Aorta (tissue), 5 donors: ENCODE measurements around the gene INS. TPM values are rescaled to one million over a fixed set of nuclear protein-coding genes. Genes with fewer than 3 reads are reported as not detected.
"Not testable (repeated sequence)": the region's sequence is repeated elsewhere in the genome, so short reads cannot be mapped to it uniquely, and the experiment has no call there.

Experiments used
- ATAC-seq: fragments of 200-7000 bp; cut with Tn5 transposase; one replicate; pipeline ENCODE4 v1.9.1; 2022; ENCODE audit warnings: moderate library complexity; ENCODE audit not compliant: low FRiP score
- DNase-seq, 2 donors: peaks; one replicate each; pipeline ENCODE4 v3.0.0-alpha.2; 2020
- H3K27ac ChIP-seq, 2 donors: one replicate each; pipeline ENCODE4 v1.5.1; 2013; ENCODE audit warnings: low read length in 2 of 2, mild to moderate bottlenecking in 2 of 2, moderate library complexity in 2 of 2, control low read depth in 1 of 2, inconsistent platforms in 1 of 2, low read depth in 1 of 2
- H3K27me3 ChIP-seq, 2 donors: one replicate each; pipeline ENCODE4 v1.6.1; 2013; ENCODE audit warnings: control low read depth in 1 of 2, low read length in 1 of 2, mild to moderate bottlenecking in 1 of 2, moderate library complexity in 1 of 2; ENCODE audit not compliant: insufficient read depth in 2 of 2, control insufficient read depth in 1 of 2
- H3K36me3 ChIP-seq, 2 donors: one replicate each; pipeline ENCODE4 v1.6.1; 2013; ENCODE audit warnings: control low read depth in 1 of 2, low read length in 1 of 2, mild to moderate bottlenecking in 1 of 2; ENCODE audit not compliant: insufficient read depth in 2 of 2, control insufficient read depth in 1 of 2
- H3K4me1 ChIP-seq, 2 donors: one replicate each; pipeline ENCODE4 v1.6.1; 2013; ENCODE audit warnings: low read length in 2 of 2, control low read depth in 1 of 2, mild to moderate bottlenecking in 1 of 2, moderate library complexity in 1 of 2; ENCODE audit not compliant: insufficient read depth in 2 of 2, control insufficient read depth in 1 of 2
- H3K4me3 ChIP-seq, 2 donors: one replicate each; pipeline ENCODE4 v1.5.1; 2013; ENCODE audit warnings: low read length in 2 of 2, control low read depth in 1 of 2, mild to moderate bottlenecking in 1 of 2
- H3K9me3 ChIP-seq: one replicate; pipeline ENCODE4 v1.6.1; 2013; ENCODE audit warnings: mild to moderate bottlenecking, low read length; ENCODE audit not compliant: control insufficient read depth
- WGBS, 2 donors: extraction: QIAGEN DNeasy Blood & Tissue Kit; methylation state at CpG; one replicate each; pipeline ENCODE4 v1.1.7; 2013; 5-methylcytosine and 5-hydroxymethylcytosine counted together
- intact Hi-C, 2 donors: fragments of 100-400 bp; cut with DNase I; formaldehyde crosslinking; loops; one replicate each; pipeline versions ENCODE4 v1.14.2 to v1.15.0; 2022
- polyA plus RNA-seq, 2 donors: library from polyadenylated mRNA; stranded (reverse); fragments of 200-250 nt; gene quantifications; one replicate each; pipeline ENCODE4 v1.2.3, GENCODE V29; 2013
- total RNA-seq, 2 donors: library from RNA; stranded (reverse); fragmentation: NEBNext Ultra II Directional; extraction: Animal tissue kit (Norgen Biotek cat#: 25700); gene quantifications; one replicate each; pipeline ENCODE4 v1.2.1, GENCODE V29; 2021
- donor health status: healthy with polysubstance abuse.
- donor health status: Bipolar disorder and iron deficiency.
- donor health status: DM: no; HTN: no; CAD: no.
- donor health status: DM: no; HTN: no; CAD: no.
- donor health status: DM: yes; HTN: yes; CAD: no.

INS gene
- total and polyA plus RNA-seq, 4 donors: 1.9 to 18.8 (median 9.6) TPM

DNA sequence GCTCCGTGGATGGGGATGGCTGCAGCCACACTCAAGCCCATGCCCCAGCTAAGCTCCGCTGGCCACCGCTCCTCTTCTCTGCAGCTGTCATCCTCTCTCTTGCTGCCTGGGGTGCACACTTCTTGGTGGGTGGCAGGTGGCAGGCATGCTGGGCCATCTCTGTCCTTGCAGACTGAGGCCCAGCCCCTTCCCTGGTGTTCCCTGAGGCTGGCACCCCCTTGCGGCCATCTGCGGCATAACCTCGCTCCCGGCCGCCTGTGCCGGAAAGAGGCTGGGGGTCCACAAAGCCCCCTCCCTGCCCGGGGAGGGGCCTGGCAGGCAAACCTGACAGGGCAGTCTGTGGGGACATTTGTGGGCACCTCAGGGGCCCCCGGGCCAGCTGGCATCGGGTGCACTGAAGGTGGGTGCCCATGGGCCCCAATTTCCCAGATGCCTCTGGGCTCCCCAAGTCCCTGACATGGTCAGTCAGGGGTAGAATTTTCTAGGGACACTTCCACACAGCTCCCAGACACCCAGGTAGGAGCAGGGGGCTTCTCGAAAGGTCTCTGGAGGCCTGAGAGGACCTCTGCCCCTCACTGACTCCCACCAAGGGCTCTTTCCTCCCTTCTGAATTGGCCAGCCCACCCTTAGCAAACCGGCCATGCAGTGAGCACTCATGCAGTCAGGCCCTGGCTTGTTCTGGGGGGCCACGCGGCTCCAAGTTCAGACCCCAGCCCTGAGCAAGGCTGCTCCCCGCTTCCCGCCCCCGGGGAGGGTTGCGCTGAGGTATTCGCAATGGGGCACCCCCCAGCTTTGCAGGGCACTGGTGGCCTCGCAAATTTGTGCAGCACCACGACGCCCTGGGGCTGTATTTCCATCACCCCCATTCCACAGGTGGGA, 34.1 kb upstream of the INS start:
- intact Hi-C loops: loop anchor here in 1 of 2 donors (5.0 kb wide), 1 partner anchor 107 kb away; the partner anchor contains the start of genes C11orf21 and TSPAN32
- 53 to 61% methylated on average over 22 to 24 of the region's 24 CpGs for WGBS, 2 donors
- H3K9me3 ChIP-seq: no peaks in the 10 kb centered on the region
- H3K4me1 ChIP-seq: no peaks in the 10 kb centered on the region
- H3K4me3 ChIP-seq: no peak overlapping the region
- no peak overlapping the region for H3K27ac ChIP-seq
- H3K27me3 ChIP-seq: no peaks in the 10 kb centered on the region
- H3K36me3 ChIP-seq: no peaks in the 10 kb centered on the region
- no peak for DNase-seq
- ATAC-seq: no peak

- H3K4me1 ChIP-seq, H3K9me3 ChIP-seq, DNase-seq, H3K27me3 ChIP-seq, intact Hi-C loops, H3K4me3 ChIP-seq, H3K36me3 ChIP-seq, H3K27ac ChIP-seq, ATAC-seq: not testable (repeated sequence)
- WGBS, 2 donors: 74 to 83% methylated on average over 16 to 18 of the region's 20 CpGs
Observed at GRCh38 chr11:2193888-2194595, 33.0 kb upstream of the INS start.

DNA sequence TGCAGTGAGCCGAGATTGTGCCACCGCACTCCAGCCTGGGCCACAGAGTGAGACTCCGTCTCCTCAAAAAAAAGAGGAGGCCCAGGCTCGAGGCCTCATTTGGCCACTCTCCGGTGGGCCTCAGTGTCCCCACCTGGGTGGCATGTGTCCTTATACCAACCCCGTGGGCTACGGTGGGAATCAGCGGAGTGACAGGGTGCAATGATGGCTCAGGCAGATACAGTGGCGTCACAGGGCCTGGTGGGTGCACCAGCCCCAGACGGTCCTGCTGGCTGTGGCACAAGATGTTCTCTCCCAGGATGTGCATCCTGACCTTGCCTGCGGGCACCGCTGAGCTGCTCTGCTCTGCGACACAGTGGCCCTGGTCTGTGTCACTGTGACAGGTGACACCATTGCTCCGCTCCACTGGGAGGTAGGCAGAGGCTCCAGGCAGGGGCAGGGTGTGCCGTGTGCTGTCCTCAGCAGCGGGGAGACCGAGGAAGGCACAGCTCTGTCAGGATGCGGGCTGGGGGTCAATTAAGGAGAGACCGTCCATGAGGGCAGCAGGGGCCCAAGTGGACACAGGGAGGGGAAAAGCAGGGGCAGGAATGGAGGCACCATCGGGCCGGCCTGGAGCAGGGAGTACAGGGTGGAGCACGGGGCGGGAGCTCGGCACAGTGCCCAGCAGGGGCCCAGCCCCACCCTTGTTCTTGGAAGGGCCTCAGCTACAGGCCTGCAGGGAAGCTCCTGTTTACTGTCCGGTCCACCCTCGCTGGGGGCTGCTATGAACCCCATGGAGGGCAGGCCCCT, 32.3 kb upstream of the INS start:
- no peaks in the 10 kb centered on the region for H3K9me3 ChIP-seq
- H3K4me3 ChIP-seq: no peak overlapping the region
- intact Hi-C loops: no loop called here
- no peaks in the 10 kb centered on the region for H3K27me3 ChIP-seq
- H3K36me3 ChIP-seq: no peaks in the 10 kb centered on the region
- ATAC-seq (no peak), DNase-seq (no peak)
- H3K4me1 ChIP-seq: no peaks in the 10 kb centered on the region
- 87 to 90% methylated on average over 26 of the region's 26 CpGs for WGBS, 2 donors
- H3K27ac ChIP-seq: no peak overlapping the region

GRCh38 chr11:2192435-2192834, 31.4 kb upstream of the INS start:
- Histone ChIP-seq H3K4me3 (no peak overlapping the region), H3K27ac (no peak overlapping the region), H3K4me1 (no peaks in the 10 kb centered on the region), H3K27me3 (no peaks in the 10 kb centered on the region), H3K9me3 (no peaks in the 10 kb centered on the region), H3K36me3 (no peaks in the 10 kb centered on the region)
- WGBS, 2 donors: 83 to 86% methylated on average over 10 of the region's 10 CpGs
- no peak for DNase-seq
- intact Hi-C loops: no loop called here
- no peak for ATAC-seq

- no peak for ATAC-seq
- Histone ChIP-seq H3K36me3 (no peaks in the 10 kb centered on the region), H3K27me3 (no peaks in the 10 kb centered on the region), H3K4me1 (no peaks in the 10 kb centered on the region), H3K9me3 (no peaks in the 10 kb centered on the region), H3K27ac (no peak overlapping the region), H3K4me3 (no peak overlapping the region)
- intact Hi-C loops: no loop called here
- no peak for DNase-seq
- 73 to 81% methylated on average over 7 of the region's 7 CpGs for WGBS, 2 donors
Observed at GRCh38 chr11:2191883-2192282, 30.9 kb upstream of the INS start.

- WGBS, 2 donors: 57 to 60% methylated on average over 30 of the region's 30 CpGs
- H3K4me3 ChIP-seq: no peak overlapping the region
- no peaks in the 10 kb centered on the region for H3K9me3 ChIP-seq
- no peak overlapping the region for H3K27ac ChIP-seq
- no peaks in the 10 kb centered on the region for H3K27me3 ChIP-seq
- intact Hi-C loops: no loop called here
- H3K4me1 ChIP-seq: no peaks in the 10 kb centered on the region
- no peaks in the 10 kb centered on the region for H3K36me3 ChIP-seq
- DNase-seq: peak in 1 of 2 donors; percentile 71
- no peak for ATAC-seq
Observed at GRCh38 chr11:2190657-2191471, 29.9 kb upstream of the INS start.

DNA sequence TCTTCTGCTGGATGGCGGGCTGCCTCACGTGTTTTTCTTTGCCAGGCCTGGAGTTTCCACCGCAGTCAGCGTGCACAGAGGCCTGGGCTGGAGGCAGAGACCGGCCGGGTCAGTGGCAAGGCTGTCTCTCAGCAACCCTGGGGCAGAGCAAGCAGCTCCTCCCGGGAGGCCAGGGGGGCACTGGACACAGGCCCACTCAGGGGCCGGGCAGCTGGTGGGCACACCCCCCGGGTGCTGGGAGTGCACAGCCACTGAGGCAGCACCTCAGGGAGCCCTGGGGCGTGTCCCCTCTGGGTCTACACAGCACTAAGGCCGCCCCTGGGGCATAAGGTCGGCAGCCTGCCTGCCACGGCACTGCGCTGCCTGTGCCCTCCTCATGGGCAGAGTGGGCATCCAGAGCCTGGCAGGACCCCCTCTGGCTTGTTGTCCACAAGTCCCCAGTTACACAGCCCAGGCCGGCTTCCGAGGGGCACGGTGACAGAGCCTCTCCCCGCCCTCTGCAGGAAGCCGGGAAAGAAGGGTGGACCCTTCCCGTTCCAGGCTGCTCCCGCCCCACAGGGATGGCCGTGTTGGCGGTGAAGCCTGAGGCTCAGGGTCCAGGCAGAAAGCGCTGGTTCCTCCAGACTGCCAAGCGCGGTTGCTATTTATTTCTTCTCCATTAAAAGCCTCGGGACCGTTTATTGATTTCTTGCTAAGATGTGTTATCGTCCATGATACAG, 29.1 kb upstream of the INS start:
- DNase-seq (no peak), ATAC-seq (peak; percentile 13)
- H3K27me3 ChIP-seq: no peaks in the 10 kb centered on the region
- no peak overlapping the region for H3K27ac ChIP-seq
- WGBS, 2 donors: 65% methylated on average over 28 to 29 of the region's 29 CpGs
- no peak overlapping the region for H3K4me3 ChIP-seq
- intact Hi-C loops: no loop called here
- H3K4me1 ChIP-seq: no peaks in the 10 kb centered on the region
- H3K9me3 ChIP-seq: no peaks in the 10 kb centered on the region
- H3K36me3 ChIP-seq: no peaks in the 10 kb centered on the region
